ENCODE results near the gene PSMC1.

PSMC1 gene

DNA sequence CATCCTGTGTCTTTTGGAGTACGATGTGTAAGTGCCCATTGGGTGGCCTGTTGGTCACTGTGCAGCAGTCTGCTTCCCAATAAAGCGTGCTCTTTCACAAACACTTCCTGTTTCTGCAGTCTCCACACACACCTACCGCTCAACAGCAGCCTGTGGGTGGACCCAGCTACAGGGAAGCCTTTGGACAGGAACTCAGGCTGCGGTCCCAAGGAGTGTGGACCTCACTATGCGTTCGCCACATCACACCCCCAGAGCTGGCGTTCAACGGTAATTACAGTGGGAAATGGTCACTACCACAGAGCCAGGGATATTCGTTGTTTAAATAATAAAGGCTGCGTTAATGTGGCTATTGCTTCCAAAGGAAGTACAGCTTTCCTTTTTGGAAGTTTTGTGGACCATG is 16.2 kb downstream of the PSMC1 start:
- Histone ChIP-seq H3K27ac (ENCODE audit: low read depth, low read length) (no peak overlapping the region), H3K9me2 (replicated peaks; ENCODE audit: insufficient read depth, low read length) (no peaks in the 10 kb centered on the region), H3K4me2 (ENCODE audit: low read depth, low read length, poor library complexity, severe bottlenecking) (no peak overlapping the region), H4K20me1 (ENCODE audit: low read depth, low read length) (no peaks in the 10 kb centered on the region), H3K79me2 (ENCODE audit: insufficient read depth, low read length) (no peaks in the 10 kb centered on the region), H3K27me3 (ENCODE audit: low read length) (no peaks in the 10 kb centered on the region), H3K4me3 (ENCODE audit: insufficient read depth, low read length, poor library complexity, severe bottlenecking) (no peak overlapping the region), H2AFZ (ENCODE audit: low read depth, low read length, severe bottlenecking) (no peak overlapping the region), H3F3A (ENCODE audit: insufficient read depth) (no peaks in the 10 kb centered on the region), H3K9ac (ENCODE audit: low read length) (no peak overlapping the region), H3K36me3 (ENCODE audit: low read length) (peaks cover 17% of the 10 kb centered on the region; the same call in 1 of the 2 replicates), H3K9me3 (ENCODE audit: insufficient read depth, low read length) (no peaks in the 10 kb centered on the region)
- TF ChIP-seq, protein P1, sequence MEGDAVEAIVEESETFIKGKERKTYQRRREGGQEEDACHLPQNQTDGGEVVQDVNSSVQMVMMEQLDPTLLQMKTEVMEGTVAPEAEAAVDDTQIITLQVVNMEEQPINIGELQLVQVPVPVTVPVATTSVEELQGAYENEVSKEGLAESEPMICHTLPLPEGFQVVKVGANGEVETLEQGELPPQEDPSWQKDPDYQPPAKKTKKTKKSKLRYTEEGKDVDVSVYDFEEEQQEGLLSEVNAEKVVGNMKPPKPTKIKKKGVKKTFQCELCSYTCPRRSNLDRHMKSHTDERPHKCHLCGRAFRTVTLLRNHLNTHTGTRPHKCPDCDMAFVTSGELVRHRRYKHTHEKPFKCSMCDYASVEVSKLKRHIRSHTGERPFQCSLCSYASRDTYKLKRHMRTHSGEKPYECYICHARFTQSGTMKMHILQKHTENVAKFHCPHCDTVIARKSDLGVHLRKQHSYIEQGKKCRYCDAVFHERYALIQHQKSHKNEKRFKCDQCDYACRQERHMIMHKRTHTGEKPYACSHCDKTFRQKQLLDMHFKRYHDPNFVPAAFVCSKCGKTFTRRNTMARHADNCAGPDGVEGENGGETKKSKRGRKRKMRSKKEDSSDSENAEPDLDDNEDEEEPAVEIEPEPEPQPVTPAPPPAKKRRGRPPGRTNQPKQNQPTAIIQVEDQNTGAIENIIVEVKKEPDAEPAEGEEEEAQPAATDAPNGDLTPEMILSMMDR (IDR thresholded peaks at IDR 0.05; ENCODE audit: insufficient read depth, low read length, poor library complexity, severe bottlenecking): no peak
- no peak for TF ChIP-seq EZH2phosphoT487 (conservative IDR thresholded peaks at IDR 0.05; ENCODE audit: low read length)

DNA sequence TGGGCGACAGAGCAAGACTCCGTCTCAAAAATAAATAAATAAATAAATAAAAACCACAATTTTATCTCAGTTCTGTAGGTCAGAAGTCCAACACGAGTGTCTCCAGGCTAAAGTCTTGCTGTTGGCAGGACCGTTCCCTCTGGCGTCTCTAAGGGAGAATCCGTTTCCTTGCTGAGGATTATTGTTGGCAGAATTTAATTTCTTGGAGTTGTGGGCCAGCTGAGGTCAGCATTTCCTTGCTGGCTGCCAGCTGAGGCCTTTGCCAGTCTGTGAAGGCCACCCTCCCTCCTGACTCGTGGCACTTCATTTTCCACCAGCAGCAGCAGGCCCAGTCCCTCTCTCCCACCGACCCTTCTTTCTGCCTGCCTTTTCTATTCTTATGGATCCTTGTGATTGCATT is 17.2 kb downstream of the PSMC1 start:
- Histone ChIP-seq H3K9me2 (replicated peaks; ENCODE audit: insufficient read depth, low read length) (no peaks in the 10 kb centered on the region), H3F3A (ENCODE audit: insufficient read depth) (no peaks in the 10 kb centered on the region), H2AFZ (ENCODE audit: low read depth, low read length, severe bottlenecking) (no peak overlapping the region), H3K27ac (ENCODE audit: low read depth, low read length) (no peak overlapping the region), H3K9ac (ENCODE audit: low read length) (no peak overlapping the region), H3K79me2 (ENCODE audit: insufficient read depth, low read length) (no peaks in the 10 kb centered on the region), H3K9me3 (ENCODE audit: insufficient read depth, low read length) (no peaks in the 10 kb centered on the region), H4K20me1 (ENCODE audit: low read depth, low read length) (no peaks in the 10 kb centered on the region), H3K36me3 (ENCODE audit: low read length) (peaks cover 17% of the 10 kb centered on the region; the same call in 1 of the 2 replicates), H3K4me2 (ENCODE audit: low read depth, low read length, poor library complexity, severe bottlenecking) (no peak overlapping the region), H3K4me3 (ENCODE audit: insufficient read depth, low read length, poor library complexity, severe bottlenecking) (no peak overlapping the region), H3K27me3 (ENCODE audit: low read length) (no peaks in the 10 kb centered on the region)
- TF ChIP-seq, protein P1 (IDR thresholded peaks at IDR 0.05; ENCODE audit: insufficient read depth, low read length, poor library complexity, severe bottlenecking): no peak
- TF ChIP-seq EZH2phosphoT487 (conservative IDR thresholded peaks at IDR 0.05; ENCODE audit: low read length): no peak

DNA sequence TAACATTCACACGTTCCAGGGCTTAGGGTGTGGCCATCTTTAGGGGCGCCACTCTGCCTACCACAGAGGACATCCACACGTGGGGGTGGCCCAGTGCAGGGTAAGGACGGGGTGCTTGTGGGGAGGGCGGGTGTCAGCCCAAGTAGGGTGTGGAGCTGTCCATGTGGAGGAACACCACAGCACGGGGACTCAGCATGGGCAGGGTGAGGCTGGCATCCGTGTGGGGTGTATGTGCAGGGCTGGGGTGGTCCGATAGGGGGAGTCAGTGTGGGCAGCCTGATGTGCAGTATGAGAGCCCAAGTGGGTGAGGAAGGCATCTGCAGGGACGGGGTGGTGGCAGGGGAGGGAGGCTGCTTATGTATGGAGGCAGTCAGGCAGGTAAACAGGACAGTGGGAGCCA is 17.7 kb downstream of the PSMC1 start:
- Histone ChIP-seq H3K36me3 (ENCODE audit: low read length) (peaks cover 17% of the 10 kb centered on the region; the same call in 1 of the 2 replicates), H3K27ac (ENCODE audit: low read depth, low read length) (no peak overlapping the region), H3K4me2 (ENCODE audit: low read depth, low read length, poor library complexity, severe bottlenecking) (no peak overlapping the region), H3K27me3 (ENCODE audit: low read length) (no peaks in the 10 kb centered on the region), H3K79me2 (ENCODE audit: insufficient read depth, low read length) (no peaks in the 10 kb centered on the region), H3K9me3 (ENCODE audit: insufficient read depth, low read length) (no peaks in the 10 kb centered on the region), H3K4me3 (ENCODE audit: insufficient read depth, low read length, poor library complexity, severe bottlenecking) (no peak overlapping the region), H4K20me1 (ENCODE audit: low read depth, low read length) (no peaks in the 10 kb centered on the region), H2AFZ (ENCODE audit: low read depth, low read length, severe bottlenecking) (no peak overlapping the region), H3K9me2 (replicated peaks; ENCODE audit: insufficient read depth, low read length) (no peaks in the 10 kb centered on the region), H3K9ac (ENCODE audit: low read length) (no peak overlapping the region), H3F3A (ENCODE audit: insufficient read depth) (no peaks in the 10 kb centered on the region)
- TF ChIP-seq, protein P1 (IDR thresholded peaks at IDR 0.05; ENCODE audit: insufficient read depth, low read length, poor library complexity, severe bottlenecking): no peak
- TF ChIP-seq EZH2phosphoT487 (conservative IDR thresholded peaks at IDR 0.05; ENCODE audit: low read length): no peak
